Esophagus squamous epithelium (tissue), 5 donors: ENCODE results near the gene GBP1. TPM values are rescaled to one million over a fixed set of nuclear protein-coding genes. Genes with fewer than 3 reads are reported as not detected.

Experiments
- DNase-seq: peaks from one replicate; lab custom pipeline; 2025; lab: John Stamatoyannopoulos, UW
- H3K27ac ChIP-seq, 4 donors: fragments of 200-600 bp; sonication (generic); one replicate each; pipeline ENCODE4 v1.5.1; 2016 to 2019; ENCODE audit warnings: mild to moderate bottlenecking in 1 of 4
- H3K27me3 ChIP-seq, 4 donors: fragments of 200-600 bp; sonication (generic); 1 replicate in 3 of 4; 2 replicates in 1 of 4; pipeline versions ENCODE4 v1.5.1 to v1.6.0; 2017 to 2021; ENCODE audit warnings: antibody characterized with exemption in 1 of 4
- H3K36me3 ChIP-seq, 3 donors: fragments of 200-600 bp; sonication (generic); one replicate each; pipeline ENCODE4 v1.5.1; 2016 to 2019
- H3K4me1 ChIP-seq, 3 donors: fragments of 200-600 bp; sonication (generic); one replicate each; pipeline ENCODE4 v1.5.1; 2017 to 2019
- H3K4me3 ChIP-seq, 4 donors: fragments of 200-600 bp; sonication (generic); 1 replicate in 3 of 4; 2 replicates in 1 of 4; pipeline ENCODE4 v1.5.1; 2016 to 2019; ENCODE audit warnings: mild to moderate bottlenecking in 2 of 4, moderate library complexity in 1 of 4
- H3K9me3 ChIP-seq, 3 donors: fragments of 200-600 bp; sonication (generic); one replicate each; pipeline ENCODE4 v1.5.1; 2016 to 2019
- CTCF ChIP-seq, 6 experiments: fragments of 450-650 bp in 4 of 6; fragments of 200-600 bp in 2 of 6; sonication (generic) in 2 of 6; IDR thresholded peaks; one replicate each; pipeline ENCODE4 v1.5.1; 2016 to 2019; ENCODE audit warnings: antibody characterized with exemption in 6 of 6, mild to moderate bottlenecking in 4 of 6, moderate library complexity in 4 of 6
- POLR2A ChIP-seq, 4 donors: fragments of 450-650 bp; IDR thresholded peaks; one replicate each; pipeline ENCODE4 v1.6.1; 2017; ENCODE audit warnings: antibody characterized with exemption in 4 of 4, mild to moderate bottlenecking in 4 of 4, moderate library complexity in 3 of 4
- WGBS, 2 donors: methylation state at CpG; one replicate each; pipeline ENCODE4 v1.1.5; 2018; 5-methylcytosine and 5-hydroxymethylcytosine counted together
- intact Hi-C: fragments of 100-400 bp; cut with DNase I; formaldehyde crosslinking; loops from one replicate; pipeline ENCODE4 v1.15.0; 2022
- small RNA-seq, 4 donors: library from RNA; depleted of rRNA; stranded (forward); fragments of <200 nt; gene quantifications; one replicate each; pipeline ENCODE3, GENCODE V24; 2016
- total RNA-seq, 4 donors: library from RNA; depleted of rRNA; stranded (reverse); fragments of >200 nt; gene quantifications; one replicate each; pipeline ENCODE4 v1.1.0, GENCODE V29; 2016
- donor health status: DM: yes; HTN: yes; CAD: no.

Gene GBP1
- total RNA-seq, 4 donors from 2014 or later: 6.3 to 22.1 (median 15.2) TPM

- DNase-seq: no peak
- Histone ChIP-seq H3K27me3 (no peaks in the 10 kb centered on the region), H3K27ac (peak overlapping the region in 3 of 4 donors; percentile 51 to 77 (median 53)), H3K36me3 (peaks cover 0 to 54% (median 22%) of the 10 kb centered on the region in 3 donors), H3K9me3 (no peaks in the 10 kb centered on the region), H3K4me1 (peaks cover 0 to 29% (median 0%) of the 10 kb centered on the region in 3 donors), H3K4me3 (no peak overlapping the region)
- 33 to 69% methylated on average over 5 to 6 of the region's 9 CpGs for WGBS, 2 donors
- intact Hi-C loops: no loop called here
- TF ChIP-seq CTCF (IDR thresholded peaks at IDR 0.05) (no peak), POLR2A (IDR thresholded peaks at IDR 0.05) (no peak)
These were observed 59.5 kb downstream of the GBP1 start for GRCh38 chr1:89005286-89006151.

Small RNAs within 50 kb of the gene (small RNA-seq; reads per million reads assigned to genes)
- gene RF00019: 0 reads per million in 4 donors

Other genes with a start within 250 kb of the GBP1 start
- 10 to 100 TPM; 31.2 to 45.1 (median 32.1) TPM for gene GTF2B, start 173.6 kb downstream of the GBP1 start, total RNA-seq
- 10 to 100 TPM; 13.8 to 41.4 (median 33.0) TPM for gene KYAT3, start 72.6 kb downstream of the GBP1 start, total RNA-seq
- 10 to 100 TPM; 12.4 to 32.0 (median 16.8) TPM for gene RBMXL1, start 72.6 kb downstream of the GBP1 start, total RNA-seq
- gene GBP3, start 42.3 kb downstream of the GBP1 start, total RNA-seq: 10 to 100 TPM in 3 of 4 donors, 1 to 10 TPM in 1; 9.6 to 16.7 (median 12.9) TPM
- 10 to 100 TPM; 23.6 to 97.7 (median 54.2) TPM for gene GBP2, start 60.9 kb upstream of the GBP1 start, total RNA-seq
- gene GBP7, start 110.8 kb upstream of the GBP1 start, total RNA-seq: not detected
- gene GBP4, start 133.7 kb upstream of the GBP1 start, total RNA-seq: 1 to 10 TPM; 2.5 to 7.4 (median 4.1) TPM
- gene GBP5, start 207.7 kb upstream of the GBP1 start, total RNA-seq: 1 to 10 TPM; 2.4 to 6.4 (median 4.8) TPM